IMR-90 (cell line): ENCODE measurements around the gene CXCL1. TPM values are rescaled to one million over a fixed set of nuclear protein-coding genes. Genes with fewer than 3 reads are reported as not detected.

Experiments used
- ATAC-seq: fragments of 200-7000 bp; cut with Tn5 transposase; 2 replicates; pipeline ENCODE4 v1.9.1; 2020; ENCODE audit warnings: low read depth, mild to moderate bottlenecking, moderate library complexity
- BruUV-seq: library from RNA; stranded (reverse); fragments of 400-500 nt; replicated peaks from 2 replicates; lab custom pipeline; 2021; lab: Mats Ljungman, UMichigan
- CTCF ChIA-PET: fragments of 300-600 bp; formaldehyde crosslinking; extraction: SDS; loops from one replicate; lab custom pipeline; 2021; ENCODE audit warnings: antibody characterized with exemption; lab: Yijun Ruan, JAX
- POLR2A ChIA-PET: fragments of 300-600 bp; sonication (Branson Sonifier 250); formaldehyde crosslinking; loops from one replicate; lab custom pipeline; 2022; ENCODE audit warnings: antibody characterized with exemption; ENCODE audit not compliant: unreplicated experiment; lab: Charles Lee
- DNase-seq: peaks from one replicate; pipeline ENCODE4 v3.0.0; 2013
- H2AFZ ChIP-seq: replicated peaks from 2 replicates; pipeline ENCODE3; 2013; ENCODE audit warnings: low read length, mild to moderate bottlenecking; ENCODE audit not compliant: poor library complexity
- H2AK5ac ChIP-seq: 2 replicates; pipeline ENCODE4 v1.6.1; 2013; ENCODE audit warnings: low read depth, low read length, inconsistent platforms
- H2AK9ac ChIP-seq: replicated peaks from 2 replicates; pipeline ENCODE3; 2013; ENCODE audit warnings: mild to moderate bottlenecking, low read depth, low read length, moderate library complexity; ENCODE audit not compliant: poor library complexity
- H2BK120ac ChIP-seq: 2 replicates; pipeline ENCODE4 v1.6.1; 2013; ENCODE audit warnings: low read depth, low read length, inconsistent platforms
- H2BK15ac ChIP-seq: 3 replicates; pipeline ENCODE4 v1.6.1; 2013; ENCODE audit warnings: low read depth, low read length, inconsistent platforms
- H2BK20ac ChIP-seq: 2 replicates; pipeline ENCODE4 v1.6.1; 2013; ENCODE audit warnings: low read depth, mild to moderate bottlenecking, inconsistent platforms, low read length, moderate library complexity
- H2BK5ac ChIP-seq: 2 replicates; pipeline ENCODE4 v1.6.1; 2013; ENCODE audit warnings: mild to moderate bottlenecking, low read depth, low read length, inconsistent platforms; ENCODE audit not compliant: poor library complexity, severe bottlenecking
- H3K14ac ChIP-seq: replicated peaks from 2 replicates; pipeline ENCODE4 v1.6.1; 2013; ENCODE audit warnings: low read depth, low read length, inconsistent platforms
- H3K18ac ChIP-seq: 2 replicates; pipeline ENCODE4 v1.6.1; 2013; ENCODE audit warnings: low read depth, low read length, control low read depth
- H3K23ac ChIP-seq: 2 replicates; pipeline ENCODE4 v1.6.1; 2013; ENCODE audit warnings: low read depth, low read length, inconsistent platforms
- H3K27ac ChIP-seq: 2 replicates; pipeline ENCODE4 v1.5.1; 2013; ENCODE audit warnings: mild to moderate bottlenecking, control low read depth, low read length; ENCODE audit not compliant: insufficient read depth
- H3K27me3 ChIP-seq: 2 replicates; pipeline ENCODE4 v1.6.1; 2013; ENCODE audit warnings: low read length; ENCODE audit not compliant: control insufficient read depth, insufficient read depth
- H3K36me3 ChIP-seq: 2 replicates; pipeline ENCODE4 v1.6.1; 2013; ENCODE audit warnings: low read length, mixed read lengths; ENCODE audit not compliant: control insufficient read depth, insufficient read depth
- H3K4ac ChIP-seq: 2 replicates; pipeline ENCODE4 v1.6.1; 2013; ENCODE audit warnings: low read depth, low read length, inconsistent platforms
- H3K4me1 ChIP-seq: 2 replicates; pipeline ENCODE4 v1.6.1; 2013; ENCODE audit warnings: low read length, mixed read lengths; ENCODE audit not compliant: control insufficient read depth, insufficient read depth
- H3K4me2 ChIP-seq: 2 replicates; pipeline ENCODE4 v1.6.1; 2013; ENCODE audit warnings: low read depth, mild to moderate bottlenecking, control low read depth, low read length, moderate library complexity
- H3K4me3 ChIP-seq: 2 replicates; pipeline ENCODE4 v1.5.1; 2013; ENCODE audit warnings: low read depth, mild to moderate bottlenecking, control low read depth, low read length, moderate library complexity; ENCODE audit not compliant: insufficient read depth
- H3K56ac ChIP-seq: 2 replicates; pipeline ENCODE4 v1.6.1; 2013; ENCODE audit warnings: low read length, inconsistent platforms; ENCODE audit not compliant: insufficient read depth; ENCODE audit errors: extremely low read depth
- H3K79me1 ChIP-seq, 2 experiments: 2 replicates each; pipeline ENCODE4 v1.6.1; 2013; ENCODE audit warnings: low read length in 2 of 2, inconsistent platforms in 1 of 2, low read depth in 1 of 2
- H3K9ac ChIP-seq: 2 replicates; pipeline ENCODE4 v1.6.1; 2013; ENCODE audit warnings: low read depth, low read length, control low read depth
- H3K9me1 ChIP-seq: 2 replicates; pipeline ENCODE4 v1.6.1; 2013; ENCODE audit warnings: low read length, inconsistent platforms; ENCODE audit not compliant: insufficient read depth
- H3K9me3 ChIP-seq: 2 replicates; pipeline ENCODE4 v1.6.1; 2013; ENCODE audit warnings: low read length; ENCODE audit not compliant: control insufficient read depth, insufficient read depth
- H4K20me1 ChIP-seq: 2 replicates; pipeline ENCODE4 v1.6.1; 2013; ENCODE audit warnings: low read length, inconsistent platforms; ENCODE audit not compliant: insufficient read depth
- H4K5ac ChIP-seq: 2 replicates; pipeline ENCODE4 v1.6.1; 2013; ENCODE audit warnings: mild to moderate bottlenecking, low read depth, low read length, control low read depth
- H4K8ac ChIP-seq, 2 experiments: 2 replicates each; pipeline ENCODE4 v1.6.1; 2013; ENCODE audit warnings: low read depth in 2 of 2, low read length in 2 of 2, control low read depth in 1 of 2, inconsistent platforms in 1 of 2
- H4K91ac ChIP-seq: 2 replicates; pipeline ENCODE4 v1.6.1; 2013; ENCODE audit warnings: low read depth, low read length, inconsistent platforms; ENCODE audit not compliant: insufficient read depth
- MAFK ChIP-seq: IDR thresholded peaks from 2 replicates; pipeline ENCODE4 v1.6.1; 2012; ENCODE audit warnings: low read depth, low read length, improper control_type of control experiment
- WGBS, 2 experiments: methylation state at CpG; one replicate each; pipeline versions ENCODE4 v1.1.5 to v1.1.7; 2013; ENCODE audit warnings: missing lambda C conversion rate in 2 of 2; ENCODE audit not compliant: insufficient read length in 1 of 2; ENCODE audit errors: extremely low coverage in 2 of 2; 5-methylcytosine and 5-hydroxymethylcytosine counted together
- dilution Hi-C: fragments of 300-500 bp; cut with HindIII; formaldehyde crosslinking; loops from one replicate; pipeline ENCODE4 v1.14.3; 2018; ENCODE audit warnings: low sequenced_read_pairs; ENCODE audit not compliant: unreplicated experiment
- in situ Hi-C: fragments of 300-500 bp; cut with MboI; formaldehyde crosslinking; loops from 3 replicates; pipeline ENCODE4 v1.14.3; 2019; ENCODE audit warnings: low sequenced_read_pairs, inconsistent platforms, mixed read lengths
- intact Hi-C: fragments of 100-400 bp; cut with micrococcal nuclease; formaldehyde crosslinking; loops from 2 replicates; pipeline ENCODE4 v1.10.0; 2022
- polyA plus RNA-seq, 3 experiments: library from polyadenylated mRNA; depleted of rRNA; stranded (reverse); fragments of >200 nt; gene quantifications; 2 replicates each; pipeline ENCODE4 v1.2.3, GENCODE V29; 2012; ENCODE audit warnings: low replicate concordance in 1 of 3
- total RNA-seq: library from RNA; depleted of rRNA; stranded (reverse); fragments of >200 nt; gene quantifications from 2 replicates; pipeline ENCODE4 v1.2.3, GENCODE V29; 2012

Gene CXCL1
- total and polyA plus RNA-seq, 2 of the 4 experiments (the other 2 are of a cell fraction): 2.0 TPM; not detected in 1

GRCh38 chr4:73865431-73866096 is 3.6 kb upstream of the CXCL1 start:
- CTCF ChIA-PET: no interaction called here
- H4K8ac ChIP-seq: no peak overlapping the region
- no peak overlapping the region for H2BK120ac ChIP-seq
- DNase-seq: no peak
- in situ Hi-C loops (no loop called here), dilution Hi-C loops (no loop called here), intact Hi-C loops (loop anchor here (10.0 kb wide), 2 partner anchors 169 to 269 kb away; partner anchors contain the start of gene CXCL3)
- H3K27ac ChIP-seq: no peak overlapping the region
- TF ChIP-seq MAFK: no peak
- BruUV-seq: no TSS peak
- peaks cover 39% of the 10 kb centered on the region for H3K27me3 ChIP-seq
- no peak overlapping the region for H2BK20ac ChIP-seq
- no peak overlapping the region for H2BK5ac ChIP-seq
- H3K4me2 ChIP-seq: no peak overlapping the region
- H3K4me1 ChIP-seq: peaks cover 10% of the 10 kb centered on the region
- no peaks in the 10 kb centered on the region for H3K9me3 ChIP-seq
- H3K79me1 ChIP-seq: no peaks in the 10 kb centered on the region
- H3K18ac ChIP-seq: no peak overlapping the region
- no peaks in the 10 kb centered on the region for H3K36me3 ChIP-seq
- no peak overlapping the region for H4K91ac ChIP-seq
- H4K5ac ChIP-seq: no peak overlapping the region
- H3K56ac ChIP-seq: no peak overlapping the region
- no peak overlapping the region for H3K9ac ChIP-seq
- H3K23ac ChIP-seq: no peak overlapping the region
- POLR2A ChIA-PET: no interaction called here
- H2AK5ac ChIP-seq: no peak overlapping the region
- H3K9me1 ChIP-seq: peaks cover 2% of the 10 kb centered on the region
- H3K14ac ChIP-seq: no peak overlapping the region
- no peaks in the 10 kb centered on the region for H4K20me1 ChIP-seq
- no peak overlapping the region for H2AK9ac ChIP-seq
- H2BK15ac ChIP-seq: no peak overlapping the region
- no peak for ATAC-seq
- H3K4me3 ChIP-seq: no peak overlapping the region
- H2AFZ ChIP-seq: no peak overlapping the region
- no peak overlapping the region for H3K4ac ChIP-seq
- WGBS, 2 experiments: 100% methylated on average over 1 of the region's 5 CpGs; no CpG with 5 or more reads in 1 of the 2 experiments
